ENCODE measurements around the gene CCDC187. TPM values are rescaled to one million over a fixed set of nuclear protein-coding genes. Genes with fewer than 3 reads are reported as not detected.

CCDC187 gene
- total RNA-seq, 1 donor from 2014 or later, result under 0.01 TPM

DNA sequence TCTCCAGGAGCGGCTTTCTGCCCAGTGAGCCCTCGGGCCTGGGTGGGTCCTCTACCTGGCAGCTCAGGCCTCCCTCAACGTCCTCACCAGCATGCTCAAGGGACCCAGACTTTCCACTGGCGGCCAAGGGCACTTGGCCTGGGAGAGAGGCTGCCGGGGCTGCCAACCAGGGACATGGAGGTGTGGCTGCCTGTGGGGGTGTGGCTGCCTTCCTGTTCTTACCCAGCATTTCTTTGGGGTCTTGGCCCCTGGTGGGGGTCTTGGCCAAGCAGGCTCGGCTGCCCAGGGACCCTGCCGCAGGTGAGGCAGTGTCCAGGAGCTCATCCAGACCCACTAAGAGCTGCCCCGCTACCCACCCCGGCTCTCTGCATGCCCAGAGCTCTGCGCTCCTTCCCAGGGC is 51.0 kb downstream of the CCDC187 start:
- no peak for DNase-seq

DNA sequence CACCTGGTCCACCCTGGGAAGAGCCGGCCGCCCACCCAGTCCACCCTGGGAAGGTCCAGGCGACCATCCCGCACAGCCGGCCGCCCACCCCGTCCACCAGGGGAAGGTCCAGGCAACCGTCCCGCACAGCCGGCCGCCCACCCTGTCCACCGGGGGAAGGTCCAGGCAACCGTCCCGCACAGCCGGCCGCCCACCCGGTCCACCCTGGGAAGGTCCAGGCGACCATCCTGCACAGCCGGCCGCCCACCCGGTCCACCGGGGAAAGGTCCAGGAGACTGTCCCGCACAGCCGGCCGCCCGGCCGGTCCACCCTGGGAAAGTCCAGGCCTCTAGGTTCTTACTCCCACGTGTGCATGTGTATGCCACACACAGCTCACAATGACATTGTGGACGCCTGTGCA is 51.6 kb downstream of the CCDC187 start:
- no peak for DNase-seq

DNA sequence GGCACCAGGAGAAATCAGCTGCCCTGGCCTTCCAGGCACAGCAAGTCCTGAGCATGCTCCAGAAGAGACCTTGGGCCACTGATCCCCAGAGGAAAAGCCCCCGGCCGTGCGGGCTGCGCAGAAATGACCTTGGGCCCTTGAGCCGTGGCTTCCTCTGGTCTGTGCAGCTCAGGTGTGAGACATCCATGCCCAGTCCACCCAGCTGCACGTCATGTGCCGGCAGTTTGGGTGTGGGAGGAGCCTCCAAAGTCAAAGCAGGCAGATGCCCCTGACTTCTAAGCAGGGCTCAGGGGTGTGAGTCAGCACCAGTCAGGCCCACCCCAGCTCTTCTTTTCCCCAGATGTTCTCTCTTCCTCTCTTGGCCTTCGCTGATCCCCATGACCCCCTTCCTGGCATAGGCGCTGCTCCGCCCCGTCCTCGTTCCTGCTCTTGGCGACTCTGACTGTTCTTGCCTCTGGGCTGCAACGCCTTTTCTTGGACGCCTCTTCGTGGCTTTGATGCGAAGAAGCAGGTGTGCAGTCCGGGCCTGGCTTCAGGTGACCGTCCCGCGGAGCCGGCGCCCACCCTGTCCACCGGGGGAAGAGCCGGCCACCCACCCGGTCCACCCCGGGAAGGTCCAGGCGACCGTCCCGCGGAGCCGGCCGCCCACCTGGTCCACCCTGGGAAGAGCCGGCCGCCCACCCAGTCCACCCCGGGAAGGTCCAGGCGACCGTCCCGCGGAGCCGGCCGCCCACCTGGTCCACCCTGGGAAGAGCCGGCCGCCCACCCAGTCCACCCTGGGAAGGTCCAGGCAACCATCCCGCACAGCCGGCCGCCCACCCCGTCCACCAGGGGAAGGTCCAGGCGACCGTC is 52.4 kb downstream of the CCDC187 start:
- no peak for DNase-seq

DNA sequence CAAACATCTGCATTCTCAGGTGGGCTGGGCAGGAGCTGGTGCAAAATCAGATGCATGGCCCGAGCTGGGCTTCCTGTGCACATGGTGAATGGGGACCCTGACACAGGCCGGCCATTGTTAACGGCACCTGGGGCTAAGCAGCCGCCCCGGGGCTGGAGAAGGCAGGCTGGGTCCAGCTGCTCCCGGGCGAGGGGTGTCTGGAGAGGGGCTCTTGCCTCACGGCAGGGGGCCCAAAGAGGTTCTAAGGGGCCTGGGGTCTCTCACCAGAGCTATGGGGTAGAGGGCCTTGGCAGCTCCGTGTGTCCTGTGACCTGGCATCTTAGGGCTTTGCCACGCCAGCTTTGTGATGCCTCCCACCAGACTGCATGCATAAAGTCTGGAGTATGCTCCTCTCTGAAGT is 53.2 kb downstream of the CCDC187 start:
- no peak for DNase-seq

DNA sequence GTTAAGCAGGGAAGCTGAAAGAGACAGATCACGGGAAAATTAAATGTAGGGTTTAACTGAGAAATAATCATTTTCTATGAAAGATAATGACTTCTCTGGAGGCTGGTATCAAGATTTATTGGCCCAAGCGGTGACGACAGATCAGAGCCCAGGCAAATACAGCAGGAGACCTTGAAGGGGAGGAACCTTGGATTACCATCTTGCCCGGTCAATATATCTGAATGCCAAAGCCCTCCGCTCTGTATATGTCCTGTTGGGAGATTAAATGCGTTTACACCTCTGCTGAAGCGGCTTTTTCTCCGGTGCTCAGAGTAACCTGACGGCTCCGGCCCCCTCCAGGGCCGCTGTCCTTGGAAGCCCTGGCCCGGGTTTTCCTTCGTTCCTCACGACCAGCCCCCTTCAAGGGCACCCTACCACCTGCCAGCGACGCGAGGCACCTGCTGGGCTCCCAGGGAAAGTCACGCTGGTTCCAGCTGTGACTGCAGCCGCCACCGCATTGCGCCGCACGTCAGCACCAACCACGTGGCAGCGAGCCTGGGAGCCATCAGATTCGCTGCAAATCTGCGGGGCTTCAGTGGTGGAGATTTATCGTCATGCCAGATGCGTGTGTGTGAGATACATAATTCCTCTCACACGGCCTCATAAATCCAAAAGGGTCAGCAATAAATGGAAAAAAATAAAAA is 53.9 kb downstream of the CCDC187 start:
- DNase-seq, result no peak

DNA sequence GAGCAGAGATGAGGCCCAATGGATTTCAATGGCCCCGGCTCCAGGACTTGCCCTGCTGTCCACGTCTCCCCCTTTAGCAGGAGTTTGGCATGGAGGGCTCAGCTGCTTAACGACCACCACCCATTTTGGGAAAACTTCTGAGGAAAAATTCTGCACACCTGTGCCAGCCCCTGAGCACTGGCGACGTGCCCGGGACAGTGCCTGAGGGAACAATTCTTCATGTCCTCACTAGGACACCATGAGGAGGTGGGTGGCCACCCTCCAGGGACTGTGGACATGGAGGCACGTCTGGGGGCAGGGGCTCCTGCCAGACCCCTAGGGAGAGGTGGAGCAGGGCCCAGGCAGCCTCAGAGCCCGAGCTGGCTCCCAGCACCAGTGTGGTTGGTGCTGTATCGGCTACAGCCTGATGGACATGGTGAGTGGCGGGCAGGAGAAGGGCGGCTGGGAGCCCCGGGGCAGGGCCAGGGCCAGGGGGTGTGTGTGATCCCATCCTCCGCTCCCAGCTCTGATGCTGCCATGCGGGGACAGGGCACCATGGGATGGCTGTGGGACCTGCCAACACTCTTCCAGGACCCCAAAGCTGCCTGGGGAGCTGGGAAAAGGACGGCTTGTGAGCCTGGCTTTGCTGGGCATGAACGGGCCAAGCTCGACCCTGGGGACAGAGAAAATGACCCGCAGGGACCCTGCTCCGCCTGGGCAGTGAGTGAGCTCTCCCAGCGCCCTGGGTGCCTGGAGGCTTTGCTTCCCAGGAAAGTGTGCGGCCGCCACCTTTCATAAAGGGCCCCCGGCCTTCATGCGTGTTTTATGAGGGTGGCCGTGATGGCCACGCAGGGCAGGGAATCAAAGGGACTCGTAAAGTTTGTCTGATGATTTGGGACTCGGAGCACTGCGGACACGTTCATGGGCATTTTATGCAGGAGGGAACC is 54.7 kb downstream of the CCDC187 start:
- DNase-seq, result no peak

DNA sequence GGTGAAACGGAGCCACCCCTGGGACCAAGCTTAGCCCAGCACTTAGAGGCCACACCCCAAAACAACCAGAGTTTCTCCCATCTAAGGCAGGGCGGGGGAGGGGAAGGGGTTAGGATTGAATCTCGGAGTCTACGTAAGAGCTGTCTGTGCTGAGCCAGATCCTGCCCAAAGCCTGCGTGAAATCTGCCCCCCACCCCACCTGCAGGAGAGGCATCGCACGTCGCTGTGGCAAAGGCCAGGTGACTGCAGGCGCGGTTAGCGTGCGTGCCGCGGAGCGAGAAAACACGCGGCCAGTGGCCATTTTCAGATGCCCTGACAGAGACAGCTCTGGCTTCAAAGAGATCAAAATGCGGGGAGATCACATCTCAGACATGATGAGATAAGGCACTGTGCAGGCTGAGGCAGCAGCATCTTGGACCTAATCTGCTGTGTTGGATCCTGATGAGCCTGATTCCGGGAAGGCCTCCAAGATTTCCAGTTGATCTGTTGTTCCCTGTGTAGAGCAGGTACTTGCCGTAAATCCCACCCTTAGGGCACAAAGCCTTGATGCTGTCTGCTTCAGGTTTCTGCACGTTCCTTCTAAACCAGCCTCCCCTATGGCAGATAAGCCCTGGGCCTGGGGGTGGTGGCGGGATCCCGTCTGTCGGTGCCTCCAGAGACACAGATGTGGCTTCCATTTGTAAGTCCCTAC is 55.8 kb downstream of the CCDC187 start:
- DNase-seq, result no peak

DNA sequence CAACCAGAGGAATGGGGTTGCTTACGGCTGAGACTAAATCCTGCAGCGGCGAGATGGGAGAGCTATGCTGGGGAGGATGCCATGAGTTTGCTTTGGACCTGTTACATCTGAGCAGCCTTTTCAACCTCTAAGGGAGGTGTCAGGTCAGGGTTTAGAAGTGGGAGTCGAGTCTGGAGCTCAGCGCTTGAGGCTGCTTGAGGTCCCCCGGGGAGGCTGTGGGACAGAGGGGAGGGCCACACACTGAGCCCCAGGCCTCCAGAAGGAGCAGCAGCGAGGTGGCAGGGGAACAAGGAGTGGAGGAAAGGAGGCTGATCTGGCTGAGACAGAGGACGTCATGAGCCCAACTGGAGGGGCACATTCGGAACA is 56.4 kb downstream of the CCDC187 start:
- DNase-seq, result no peak

DNA sequence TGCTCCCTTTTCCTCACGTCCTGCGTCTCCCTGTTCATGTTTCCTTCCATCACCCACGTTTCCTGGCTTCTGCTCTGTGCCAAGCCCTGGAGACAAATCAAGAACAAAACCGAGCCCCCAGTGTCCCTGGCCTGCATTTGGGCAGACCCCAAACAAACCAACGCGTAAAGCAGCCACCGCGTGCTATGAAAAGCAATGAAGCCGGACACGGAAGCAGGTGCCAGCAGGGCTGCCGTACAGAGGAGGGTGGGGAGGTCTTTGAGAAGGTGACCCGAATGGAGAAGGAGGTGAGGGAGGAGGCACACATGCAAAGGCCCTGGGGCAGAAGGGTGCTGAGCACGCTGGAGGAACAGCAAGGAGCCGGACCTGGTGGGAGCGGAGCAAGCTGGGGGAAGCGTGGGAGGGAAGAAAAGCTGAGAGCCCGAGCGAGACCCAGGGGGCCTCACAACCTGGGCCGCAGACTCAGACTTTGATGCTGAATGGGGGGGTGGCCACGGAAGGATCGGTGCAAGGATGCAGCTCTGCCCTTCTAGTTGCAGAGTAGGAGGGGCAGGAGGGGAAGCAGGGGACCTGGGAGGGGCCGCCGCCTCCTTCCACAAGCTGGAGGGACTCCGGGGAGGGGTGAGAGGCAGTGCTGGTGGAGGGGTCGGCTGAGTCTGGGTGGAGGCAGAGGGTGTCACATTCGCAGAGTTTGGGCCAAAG is 56.9 kb downstream of the CCDC187 start:
- no peak for DNase-seq

DNA sequence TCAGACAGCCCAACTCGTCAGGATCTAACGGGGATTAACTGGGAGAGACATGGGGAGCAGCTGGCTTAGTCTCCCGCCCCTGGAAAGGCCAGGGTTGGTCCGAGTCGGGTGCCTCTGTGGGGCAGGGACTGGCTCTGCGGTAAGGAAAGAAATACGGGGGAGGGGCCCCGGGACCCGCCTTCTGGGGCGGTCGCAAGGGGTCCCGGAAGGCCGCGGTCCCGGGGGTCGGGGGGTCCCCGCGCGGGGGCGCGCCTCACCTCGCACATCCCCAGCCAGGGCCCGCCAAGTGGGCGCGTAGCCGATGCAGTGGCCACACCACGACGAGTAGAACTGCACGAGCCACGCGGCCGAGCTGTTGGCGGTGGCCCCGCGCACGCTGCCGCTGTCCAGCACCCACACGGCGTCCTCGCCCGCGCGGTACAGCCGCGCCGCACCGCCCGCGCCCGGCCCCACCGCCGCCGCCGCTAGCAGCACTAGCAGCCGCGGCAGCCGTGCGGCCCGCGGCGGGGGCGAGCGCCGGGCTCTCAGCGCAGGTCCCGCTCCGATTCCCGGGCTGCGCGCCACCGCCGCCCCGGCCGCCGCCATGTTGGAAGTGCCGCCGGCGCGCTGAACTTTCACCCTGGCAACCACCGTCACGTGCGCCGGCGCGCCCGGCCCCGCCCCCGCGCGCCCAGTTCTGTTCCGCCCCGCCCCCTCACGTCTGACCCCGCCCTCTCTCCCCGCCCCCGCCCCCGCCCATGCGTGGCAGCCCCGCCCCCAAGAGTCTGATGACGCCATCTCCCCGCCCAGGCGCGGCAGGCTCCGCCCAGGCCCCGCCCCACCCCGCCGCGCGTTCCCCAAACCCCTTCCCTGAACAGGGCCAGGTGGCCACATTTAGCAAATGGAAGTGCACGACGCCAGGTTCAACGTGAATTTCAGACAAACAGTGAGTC is 58.4 kb downstream of the CCDC187 start, which contains the start of gene QSOX2:
Gene QSOX2 (minus strand): TSS at position 594 of the 932 bp plus-strand sequence. CDS start 9 bp downstream, at position 585.
- peak; percentile 82 for DNase-seq

DNA sequence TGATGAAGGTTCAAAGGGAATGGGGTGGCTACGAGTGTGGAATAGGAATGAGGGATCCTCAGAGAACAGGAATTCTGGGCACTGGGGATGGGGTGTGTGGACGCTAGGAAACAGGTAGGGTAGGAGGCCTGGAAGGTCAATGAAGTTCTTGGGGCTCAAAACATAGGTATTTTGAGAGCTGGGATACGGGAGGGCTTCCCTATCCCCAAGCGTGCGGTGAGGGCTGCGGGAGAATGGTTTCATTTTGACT is 59.0 kb downstream of the CCDC187 start:
- no peak for DNase-seq

DNA sequence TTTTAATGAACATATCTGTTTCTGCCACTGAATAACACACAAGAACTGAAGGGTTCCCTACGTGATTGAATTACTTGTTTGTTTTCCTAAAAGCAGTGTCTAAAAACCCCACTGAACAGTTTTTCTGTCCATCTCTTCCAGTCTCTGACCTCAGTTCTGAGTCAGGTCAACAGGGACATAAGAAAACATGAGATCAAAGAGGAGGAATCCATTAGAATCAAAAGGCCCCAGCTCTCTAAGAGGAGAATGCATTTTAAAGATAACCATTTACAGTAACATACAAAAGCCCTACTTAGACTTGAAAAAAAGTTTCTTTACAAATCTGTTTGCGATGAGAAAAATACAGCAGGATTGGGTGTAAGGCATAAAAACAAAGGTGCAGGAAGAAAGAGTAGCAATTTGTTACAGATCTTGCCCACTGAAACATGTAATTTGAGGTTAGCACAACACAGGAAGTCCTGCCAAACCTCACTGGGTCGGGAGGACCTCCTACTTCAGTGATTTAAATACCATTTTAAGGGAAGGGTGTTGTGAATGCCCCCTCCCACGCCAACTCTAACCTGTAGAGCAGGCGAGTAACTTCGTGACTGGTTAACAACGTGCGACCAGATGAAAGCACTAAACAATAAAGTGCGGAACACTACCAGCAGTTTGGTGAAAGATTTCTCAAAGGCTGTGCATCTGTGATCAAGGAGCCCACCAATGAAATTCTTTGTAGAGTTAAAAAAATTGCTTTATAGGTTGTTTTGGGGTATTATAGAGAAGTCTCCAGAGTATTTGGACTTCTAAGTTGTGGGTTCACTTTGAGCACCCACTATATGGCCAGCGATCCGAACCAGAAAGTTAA is 59.5 kb downstream of the CCDC187 start:
- no peak for DNase-seq

DNA sequence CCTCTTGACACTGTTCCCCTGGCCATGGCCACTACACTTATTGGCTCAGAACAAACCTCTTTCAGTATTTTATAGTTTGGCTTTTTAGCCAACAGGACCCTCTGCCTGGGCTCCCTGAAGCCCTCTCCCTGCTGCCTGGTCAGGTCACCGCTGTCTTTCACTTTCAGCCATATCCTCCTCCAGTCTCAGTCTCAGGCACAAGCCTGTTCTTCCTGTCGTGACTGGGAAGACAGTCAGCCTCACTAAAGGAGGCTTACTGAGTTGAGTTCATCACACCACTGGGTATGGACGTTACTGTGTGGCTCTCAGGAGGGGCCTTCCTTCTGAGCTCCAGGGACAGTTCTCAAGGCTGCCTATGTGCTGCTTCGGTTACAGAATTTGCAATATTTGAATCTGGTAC is 60.3 kb downstream of the CCDC187 start:
- DNase-seq, result no peak

DNA sequence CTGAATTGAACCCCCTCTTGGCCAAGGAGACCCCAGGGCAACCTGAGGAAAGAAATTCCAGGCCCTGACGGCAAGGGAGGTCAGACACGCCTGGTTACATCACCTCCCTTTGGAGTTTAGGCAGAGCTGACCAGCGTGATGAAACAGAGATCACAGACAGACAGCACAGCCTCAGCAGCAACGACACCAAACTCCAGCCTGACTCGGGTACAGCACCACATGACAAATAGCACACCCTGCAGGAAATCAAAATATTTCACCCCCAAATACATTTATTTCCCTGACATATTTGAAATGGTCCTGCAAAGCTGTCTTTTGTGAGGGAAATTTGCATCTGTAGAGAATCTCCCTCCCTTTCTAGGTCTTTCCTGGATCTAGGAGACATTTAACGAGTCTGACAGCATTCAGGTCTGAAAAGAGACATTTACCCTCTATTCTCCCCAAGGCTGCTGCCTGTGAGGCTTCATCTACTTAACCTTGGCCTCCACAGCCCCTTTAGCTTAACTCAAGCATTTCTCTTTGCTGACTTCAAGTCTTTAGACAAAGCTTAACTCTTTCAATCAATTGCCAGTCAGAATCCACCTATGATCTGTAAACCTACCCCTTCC is 60.9 kb downstream of the CCDC187 start:
- no peak for DNase-seq

DNA sequence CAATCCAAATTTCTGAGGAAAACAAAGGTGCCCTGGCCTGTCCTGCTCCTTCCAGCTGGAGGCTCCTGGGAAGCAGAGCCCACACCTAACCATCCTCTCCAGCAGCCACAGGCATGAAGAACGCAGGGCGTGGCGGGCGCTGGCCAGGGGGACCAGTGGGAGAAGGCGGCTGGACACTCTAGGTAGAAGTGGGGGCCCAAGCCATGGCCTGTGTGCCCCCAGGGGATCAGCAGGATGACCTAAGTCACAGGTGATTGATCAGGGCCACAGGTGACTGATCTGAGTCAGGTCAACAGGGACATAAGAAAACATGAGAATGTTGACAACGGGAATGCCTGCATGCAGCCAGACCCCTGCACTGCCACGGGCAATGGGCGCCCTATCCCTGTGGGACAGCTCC is 61.6 kb downstream of the CCDC187 start:
- DNase-seq, result no peak

DNA sequence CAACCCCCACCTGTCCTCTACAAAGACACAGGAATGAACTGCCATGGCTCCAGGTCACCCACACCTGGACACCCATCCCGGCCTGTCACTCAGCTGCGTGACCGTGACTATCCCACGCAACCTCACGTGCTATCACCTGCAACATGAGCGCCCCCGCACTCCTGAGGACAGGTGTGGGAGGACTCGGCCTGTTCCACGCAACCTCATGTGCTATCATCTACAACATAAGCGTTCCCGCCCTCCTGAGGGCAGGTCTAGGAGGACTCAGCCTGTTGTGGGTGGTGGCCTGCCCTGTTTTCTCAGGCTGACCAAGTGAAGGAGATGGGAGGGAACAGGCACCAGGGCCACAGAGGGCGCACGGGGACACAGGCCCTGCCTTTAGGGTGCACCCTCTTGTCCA is 62.4 kb downstream of the CCDC187 start:
- DNase-seq, result no peak

DNA sequence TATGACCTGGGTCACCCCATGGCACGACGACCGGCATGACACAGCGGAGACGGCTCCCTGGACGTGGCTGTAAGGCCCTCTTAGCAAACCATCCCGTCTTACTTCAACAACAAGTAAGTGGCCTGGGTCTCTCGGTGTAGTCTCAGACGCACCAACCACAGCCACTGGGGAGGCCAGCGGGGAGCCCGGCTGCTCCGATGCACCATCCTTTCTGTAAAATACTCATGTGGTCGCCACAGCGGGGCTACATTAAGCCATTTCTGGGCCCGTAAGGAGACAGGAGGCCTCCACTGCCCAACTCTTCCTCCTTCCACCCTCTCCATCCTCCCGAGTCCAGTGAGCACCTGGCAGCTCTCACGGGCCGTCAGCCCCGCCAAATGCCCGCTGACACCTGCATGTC is 63.0 kb downstream of the CCDC187 start:
- DNase-seq, result no peak

DNA sequence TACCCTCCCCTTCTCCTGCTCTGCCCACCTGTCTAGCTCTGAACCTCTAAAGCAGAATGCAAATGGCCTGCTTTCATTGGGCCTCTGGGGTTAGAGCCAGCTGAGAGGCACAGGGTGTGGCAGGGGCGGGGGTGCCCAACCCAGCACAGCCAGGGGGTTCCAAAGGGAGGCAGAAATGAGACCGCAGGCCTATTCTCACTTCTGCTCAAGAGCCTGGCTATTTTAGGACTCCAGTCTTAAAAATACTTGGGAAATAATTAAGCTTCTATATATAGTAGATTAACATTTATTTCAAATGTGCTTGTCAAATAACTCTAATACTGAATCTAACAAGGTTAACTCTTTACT is 63.9 kb downstream of the CCDC187 start:
- DNase-seq, result no peak

All from occipital lobe (tissue), 2 donors.